Measurements from ENCODE around the gene SH3BGR. TPM values are rescaled to one million over a fixed set of nuclear protein-coding genes. Genes with fewer than 3 reads are reported as not detected.

The SH3BGR gene
- polyA plus RNA-seq, 1 experiment, result 2.7 TPM

GRCh38 chr21:39461419-39461818, 9.6 kb downstream of the SH3BGR start:
- ChIA-PET CTCF (no interaction called here), POLR2A (no interaction called here)
- H3K27me3 ChIP-seq (ENCODE audit: control insufficient read depth, insufficient read depth, low read length), result no peaks in the 10 kb centered on the region
- no peak for TF ChIP-seq CTCF (IDR thresholded peaks at IDR 0.05; ENCODE audit: low read depth, low read length)
- no peaks in the 10 kb centered on the region for H3K9me3 ChIP-seq (ENCODE audit: control insufficient read depth, insufficient read depth, low read length)
- no peak for DNase-seq (ENCODE audit: low read depth, low spot score)
- no peak overlapping the region for H3K4me3 ChIP-seq (ENCODE audit: low read depth, low read length)
- H3K27ac ChIP-seq (ENCODE audit: low read depth, low read length), result no peak overlapping the region

GRCh38 chr21:39463308-39463707, 11.5 kb downstream of the SH3BGR start:
- Histone ChIP-seq H3K9me3 (ENCODE audit: control insufficient read depth, insufficient read depth, low read length) (no peaks in the 10 kb centered on the region), H3K4me3 (ENCODE audit: low read depth, low read length) (no peak overlapping the region), H3K27ac (ENCODE audit: low read depth, low read length) (no peak overlapping the region), H3K27me3 (ENCODE audit: control insufficient read depth, insufficient read depth, low read length) (no peaks in the 10 kb centered on the region)
- TF ChIP-seq CTCF (IDR thresholded peaks at IDR 0.05; ENCODE audit: low read depth, low read length), result no peak
- POLR2A ChIA-PET, result no interaction called here
- CTCF ChIA-PET, result no interaction called here
- no peak for DNase-seq (ENCODE audit: low read depth, low spot score)

- H3K4me3 ChIP-seq (ENCODE audit: low read depth, low read length), result no peak overlapping the region
- no peaks in the 10 kb centered on the region for H3K9me3 ChIP-seq (ENCODE audit: control insufficient read depth, insufficient read depth, low read length)
- H3K27ac ChIP-seq (ENCODE audit: low read depth, low read length), result no peak overlapping the region
- no peak for DNase-seq (ENCODE audit: low read depth, low spot score)
- H3K27me3 ChIP-seq (ENCODE audit: control insufficient read depth, insufficient read depth, low read length), result no peaks in the 10 kb centered on the region
- CTCF ChIA-PET, result no interaction called here
- TF ChIP-seq CTCF (IDR thresholded peaks at IDR 0.05; ENCODE audit: low read depth, low read length), result no peak
- POLR2A ChIA-PET, result no interaction called here
Measured at GRCh38 chr21:39466584-39466983, 14.8 kb downstream of the SH3BGR start.

GRCh38 chr21:39467746-39468145, 16.0 kb downstream of the SH3BGR start:
- H3K27ac ChIP-seq (ENCODE audit: low read depth, low read length), result no peak overlapping the region
- no peaks in the 10 kb centered on the region for H3K9me3 ChIP-seq (ENCODE audit: control insufficient read depth, insufficient read depth, low read length)
- no peaks in the 10 kb centered on the region for H3K27me3 ChIP-seq (ENCODE audit: control insufficient read depth, insufficient read depth, low read length)
- no peak overlapping the region for H3K4me3 ChIP-seq (ENCODE audit: low read depth, low read length)
- POLR2A ChIA-PET, result no interaction called here
- no peak for DNase-seq (ENCODE audit: low read depth, low spot score)
- TF ChIP-seq CTCF (IDR thresholded peaks at IDR 0.05; ENCODE audit: low read depth, low read length), result no peak
- CTCF ChIA-PET, result no interaction called here

GRCh38 chr21:39468559-39468958, 16.8 kb downstream of the SH3BGR start:
- no peak for DNase-seq (ENCODE audit: low read depth, low spot score)
- POLR2A ChIA-PET, result no interaction called here
- H3K4me3 ChIP-seq (ENCODE audit: low read depth, low read length), result no peak overlapping the region
- no peaks in the 10 kb centered on the region for H3K9me3 ChIP-seq (ENCODE audit: control insufficient read depth, insufficient read depth, low read length)
- no peak for TF ChIP-seq CTCF (IDR thresholded peaks at IDR 0.05; ENCODE audit: low read depth, low read length)
- H3K27ac ChIP-seq (ENCODE audit: low read depth, low read length), result no peak overlapping the region
- CTCF ChIA-PET, result interaction anchor here (1.1 kb wide), 1 partner anchor 27 kb away, joined by 3 read pairs; no protein-coding TSS in a partner anchor
- H3K27me3 ChIP-seq (ENCODE audit: control insufficient read depth, insufficient read depth, low read length), result no peaks in the 10 kb centered on the region

Measured in AG04450 (cell line).